Thyroid gland (tissue), 4 donors: ENCODE data around the gene SAMD4A. TPM values are rescaled to one million over a fixed set of nuclear protein-coding genes. Genes with fewer than 3 reads are reported as not detected.

Source experiments
- DNase-seq, 2 donors: peaks; one replicate each; pipeline ENCODE4 v3.0.0-alpha.2; 2019
- H3K27ac ChIP-seq, 3 donors: fragments of 200-600 bp; sonication (generic); 1 replicate in 2 of 3; 2 replicates in 1 of 3; pipeline ENCODE4 v1.5.1; 2016 to 2019; ENCODE audit warnings: mild to moderate bottlenecking in 1 of 3, moderate library complexity in 1 of 3
- H3K27me3 ChIP-seq: fragments of 200-600 bp; sonication (generic); one replicate; pipeline ENCODE4 v1.5.1; 2019
- H3K36me3 ChIP-seq, 2 donors: fragments of 200-600 bp; sonication (generic); one replicate each; pipeline ENCODE4 v1.5.1; 2016 to 2019
- H3K4me1 ChIP-seq, 2 donors: fragments of 200-600 bp; sonication (generic); one replicate each; pipeline ENCODE4 v1.5.1; 2017 to 2019
- H3K4me3 ChIP-seq, 3 donors: fragments of 200-600 bp; sonication (generic); replicated peaks in 1 of 3; 1 replicate in 2 of 3; 2 replicates in 1 of 3; pipeline ENCODE4 v1.5.1; 2016; ENCODE audit warnings: mild to moderate bottlenecking in 1 of 3
- H3K9me3 ChIP-seq: fragments of 200-600 bp; sonication (generic); one replicate; pipeline ENCODE4 v1.5.1; 2017
- POLR2A ChIP-seq, 2 donors: fragments of 450-650 bp; IDR thresholded peaks; one replicate each; pipeline ENCODE4 v1.6.1; 2017; ENCODE audit warnings: antibody characterized with exemption in 2 of 2, mild to moderate bottlenecking in 2 of 2, moderate library complexity in 1 of 2
- WGBS, 2 donors: methylation state at CpG; one replicate each; pipeline ENCODE4 v1.1.5; 2017; 5-methylcytosine and 5-hydroxymethylcytosine counted together
- intact Hi-C: fragments of 100-400 bp; cut with DNase I; formaldehyde crosslinking; loops from one replicate; pipeline ENCODE4 v1.15.1; 2023
- total RNA-seq, 4 donors: library from RNA; depleted of rRNA; stranded (reverse); fragments of >200 nt; gene quantifications; one replicate each; pipeline ENCODE4 v1.2.3, GENCODE V29; 2016
- TF ChIP-seq, protein P1 (sequence below), 6 experiments: fragments of 200-600 bp in 3 of 6; fragments of 450-650 bp in 3 of 6; sonication (generic) in 3 of 6; IDR thresholded peaks; one replicate each; pipeline ENCODE4 v1.5.1; 2016 to 2019; ENCODE audit warnings: antibody characterized with exemption in 6 of 6, mild to moderate bottlenecking in 2 of 6, inconsistent platforms in 1 of 6, moderate library complexity in 1 of 6

SAMD4A gene
- total RNA-seq, 4 donors from 2014 or later: 12.6 to 32.7 (median 17.6) TPM

DNA sequence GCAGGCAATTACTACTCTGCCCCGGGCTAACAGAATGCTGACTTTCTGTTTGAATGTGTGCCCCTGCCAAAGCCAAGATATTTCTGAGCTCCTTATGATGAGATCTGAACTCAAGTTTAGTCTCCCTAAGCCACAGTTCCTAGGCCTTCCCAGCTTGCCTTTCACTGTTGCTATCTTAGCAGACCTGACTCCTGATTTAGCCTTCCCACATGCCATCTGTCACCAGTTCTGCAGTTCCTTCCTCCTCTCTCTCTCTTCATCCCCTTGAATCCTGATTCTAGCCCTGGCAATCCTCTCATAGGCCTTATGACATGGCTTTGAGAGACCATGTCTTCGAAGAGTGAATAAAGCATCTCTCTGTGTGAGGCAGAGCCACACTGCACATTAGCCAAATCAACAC is 12.5 kb upstream of the SAMD4A start:
- DNase-seq: no peak
- intact Hi-C loops: no loop called here
- H3K27me3 ChIP-seq: no peaks in the 10 kb centered on the region
- no peak overlapping the region for H3K27ac ChIP-seq
- WGBS, 2 donors: 89 to 99% methylated on average over 2 of the region's 2 CpGs
- H3K9me3 ChIP-seq: no peaks in the 10 kb centered on the region
- H3K36me3 ChIP-seq: no peaks in the 10 kb centered on the region
- H3K4me1 ChIP-seq: no peaks in the 10 kb centered on the region
- H3K4me3 ChIP-seq: no peak overlapping the region
- no peak for TF ChIP-seq POLR2A (IDR thresholded peaks at IDR 0.05)
- TF ChIP-seq, protein P1, sequence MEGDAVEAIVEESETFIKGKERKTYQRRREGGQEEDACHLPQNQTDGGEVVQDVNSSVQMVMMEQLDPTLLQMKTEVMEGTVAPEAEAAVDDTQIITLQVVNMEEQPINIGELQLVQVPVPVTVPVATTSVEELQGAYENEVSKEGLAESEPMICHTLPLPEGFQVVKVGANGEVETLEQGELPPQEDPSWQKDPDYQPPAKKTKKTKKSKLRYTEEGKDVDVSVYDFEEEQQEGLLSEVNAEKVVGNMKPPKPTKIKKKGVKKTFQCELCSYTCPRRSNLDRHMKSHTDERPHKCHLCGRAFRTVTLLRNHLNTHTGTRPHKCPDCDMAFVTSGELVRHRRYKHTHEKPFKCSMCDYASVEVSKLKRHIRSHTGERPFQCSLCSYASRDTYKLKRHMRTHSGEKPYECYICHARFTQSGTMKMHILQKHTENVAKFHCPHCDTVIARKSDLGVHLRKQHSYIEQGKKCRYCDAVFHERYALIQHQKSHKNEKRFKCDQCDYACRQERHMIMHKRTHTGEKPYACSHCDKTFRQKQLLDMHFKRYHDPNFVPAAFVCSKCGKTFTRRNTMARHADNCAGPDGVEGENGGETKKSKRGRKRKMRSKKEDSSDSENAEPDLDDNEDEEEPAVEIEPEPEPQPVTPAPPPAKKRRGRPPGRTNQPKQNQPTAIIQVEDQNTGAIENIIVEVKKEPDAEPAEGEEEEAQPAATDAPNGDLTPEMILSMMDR (IDR thresholded peaks at IDR 0.05): no peak

DNA sequence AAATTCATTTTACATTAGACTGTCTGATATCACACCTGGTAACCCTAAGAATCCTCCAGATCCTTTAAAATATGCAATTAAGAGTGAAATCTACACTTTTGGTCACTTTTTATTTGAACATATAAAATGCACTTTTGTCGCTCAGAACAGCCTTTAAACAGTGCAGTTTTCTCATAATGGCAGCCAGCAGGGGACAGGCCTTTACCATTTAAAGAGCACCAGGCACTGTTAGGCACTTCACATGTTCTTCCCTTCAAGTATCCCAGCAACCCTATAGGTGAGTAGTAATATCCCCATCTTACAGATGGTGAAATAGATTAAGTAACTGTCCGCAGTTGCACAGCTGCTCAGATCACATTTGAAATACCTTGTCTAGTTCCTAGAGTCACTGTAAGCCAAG is 11.3 kb upstream of the SAMD4A start:
- WGBS, 2 donors: 96 to 99% methylated on average over 2 of the region's 2 CpGs
- TF ChIP-seq, protein P1 (IDR thresholded peaks at IDR 0.05): no peak
- no peak for TF ChIP-seq POLR2A (IDR thresholded peaks at IDR 0.05)
- DNase-seq: no peak
- H3K27ac ChIP-seq: no peak overlapping the region
- no peaks in the 10 kb centered on the region for H3K27me3 ChIP-seq
- H3K4me3 ChIP-seq: no peak overlapping the region
- no peaks in the 10 kb centered on the region for H3K4me1 ChIP-seq
- no peaks in the 10 kb centered on the region for H3K36me3 ChIP-seq
- intact Hi-C loops: no loop called here
- no peaks in the 10 kb centered on the region for H3K9me3 ChIP-seq

DNA sequence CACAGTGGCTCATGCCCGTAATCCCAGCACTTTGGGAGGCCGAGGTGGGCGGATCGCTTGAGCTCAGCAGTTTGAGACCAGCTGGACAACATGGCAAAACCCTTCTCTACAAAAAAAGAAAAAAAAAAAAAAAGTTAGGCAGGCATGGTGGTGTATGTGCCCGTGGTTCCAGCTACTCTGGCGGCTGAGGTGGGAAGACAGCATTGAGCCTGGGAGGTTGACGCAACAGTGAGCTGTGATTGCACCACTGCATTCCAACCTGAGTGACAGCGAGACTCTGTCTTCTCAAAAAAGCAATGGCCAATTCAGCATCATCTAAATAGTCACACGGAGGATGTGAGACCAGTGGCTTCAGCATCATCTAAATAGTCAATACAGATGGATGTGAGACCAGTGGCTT is 10.4 kb upstream of the SAMD4A start:
- WGBS, 2 donors: 83 to 90% methylated on average over 9 of the region's 9 CpGs
- TF ChIP-seq, protein P1 (IDR thresholded peaks at IDR 0.05): no peak
- no peak for TF ChIP-seq POLR2A (IDR thresholded peaks at IDR 0.05)
- no peak overlapping the region for H3K4me3 ChIP-seq
- H3K27ac ChIP-seq: no peak overlapping the region
- no peaks in the 10 kb centered on the region for H3K4me1 ChIP-seq
- intact Hi-C loops: no loop called here
- H3K9me3 ChIP-seq: no peaks in the 10 kb centered on the region
- DNase-seq: no peak
- no peaks in the 10 kb centered on the region for H3K27me3 ChIP-seq
- no peaks in the 10 kb centered on the region for H3K36me3 ChIP-seq

DNA sequence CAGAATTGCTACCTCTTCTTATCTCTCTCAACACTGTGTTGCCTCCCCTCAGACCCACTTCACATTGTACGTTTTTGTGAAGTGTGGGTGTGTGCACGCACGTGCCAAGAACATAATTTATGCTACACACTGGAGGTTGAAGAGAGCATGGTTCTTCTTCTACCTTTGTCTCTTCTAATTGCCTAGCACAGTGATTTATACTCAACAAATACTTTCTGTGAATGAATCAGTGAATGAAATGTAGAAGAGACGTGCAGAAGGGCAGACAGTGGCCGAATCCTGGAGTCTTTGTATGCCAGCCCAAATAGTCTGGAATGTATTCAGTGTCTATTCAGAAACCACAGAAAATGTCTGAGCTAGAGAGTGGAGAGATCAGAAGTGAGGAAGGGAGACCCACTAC is 4.6 kb upstream of the SAMD4A start:
- Histone ChIP-seq H3K36me3 (no peaks in the 10 kb centered on the region), H3K27ac (no peak overlapping the region), H3K27me3 (no peaks in the 10 kb centered on the region), H3K9me3 (no peaks in the 10 kb centered on the region), H3K4me3 (no peak overlapping the region), H3K4me1 (peaks cover 6 to 7% of the 10 kb centered on the region in 2 donors)
- intact Hi-C loops: loop anchor here (5.0 kb wide), 1 partner anchor 245 kb away; no protein-coding TSS in a partner anchor
- WGBS, 2 donors: 52 to 55% methylated on average over 5 of the region's 5 CpGs
- DNase-seq: no peak
- TF ChIP-seq, protein P1 (IDR thresholded peaks at IDR 0.05): no peak
- no peak for TF ChIP-seq POLR2A (IDR thresholded peaks at IDR 0.05)

DNA sequence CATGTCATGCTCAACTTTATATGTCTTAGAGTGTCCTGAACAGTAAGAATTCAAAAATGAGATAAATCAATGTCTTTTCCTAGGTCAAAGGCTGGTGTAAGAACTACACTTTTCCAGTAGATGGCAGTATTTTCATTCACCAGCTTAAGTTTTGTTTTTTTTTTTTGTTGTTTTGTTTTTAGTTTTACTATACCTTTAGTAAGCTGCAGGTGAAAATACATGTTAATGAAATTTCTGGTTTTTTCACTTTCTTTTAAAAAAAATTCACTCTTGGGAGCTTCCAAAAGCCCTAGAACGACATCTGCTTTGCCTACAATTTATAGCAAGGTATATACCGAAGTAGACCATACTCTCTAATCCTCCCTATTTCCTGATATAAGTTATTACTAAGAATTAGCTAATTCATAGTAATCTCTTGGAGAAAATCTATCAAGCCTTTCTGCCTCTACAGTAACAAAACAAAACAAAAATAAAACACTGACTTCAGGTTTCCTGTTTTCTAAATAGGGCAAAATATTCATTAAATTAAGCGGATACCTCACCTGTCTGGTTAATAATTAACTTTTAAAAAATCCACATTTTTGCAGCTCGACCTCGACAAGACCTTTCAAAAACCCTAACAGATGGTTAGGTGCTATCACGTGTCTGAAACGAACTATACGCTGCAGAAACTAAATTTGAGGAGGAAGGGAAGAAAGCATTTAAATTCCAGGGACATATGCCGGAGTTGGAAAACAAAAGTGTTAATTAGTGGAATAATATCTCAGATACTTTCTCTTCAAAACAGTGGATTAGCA is 2.7 kb upstream of the SAMD4A start:
- TF ChIP-seq, protein P1 (IDR thresholded peaks at IDR 0.05): peak; percentile 53 to 99 (median 80)
- no peak for TF ChIP-seq POLR2A (IDR thresholded peaks at IDR 0.05)
- H3K4me3 ChIP-seq: no peak overlapping the region
- intact Hi-C loops: loop anchor here (5.0 kb wide), 1 partner anchor 243 kb away; no protein-coding TSS in a partner anchor
- WGBS, 2 donors: 30 to 31% methylated on average over 9 of the region's 9 CpGs
- H3K36me3 ChIP-seq: no peaks in the 10 kb centered on the region
- no peaks in the 10 kb centered on the region for H3K27me3 ChIP-seq
- H3K4me1 ChIP-seq: peaks cover 7 to 12% of the 10 kb centered on the region in 2 donors
- H3K9me3 ChIP-seq: no peaks in the 10 kb centered on the region
- H3K27ac ChIP-seq: peak overlapping the region; percentile 98 to 100 (median 99)
- DNase-seq: no peak
